Measurements from ENCODE around the gene SCAPER. TPM values are rescaled to one million over a fixed set of nuclear protein-coding genes. Genes with fewer than 3 reads are reported as not detected.
"Not testable (repeated sequence)": the region's sequence is repeated elsewhere in the genome, so short reads cannot be mapped to it uniquely, and the experiment has no call there.

The SCAPER gene
- total RNA-seq, 1 experiment from 2014 or later = 6.3 TPM

- H3K9ac ChIP-seq (ENCODE audit: low read length) = no peak overlapping the region
- no peaks in the 10 kb centered on the region for H3K79me2 ChIP-seq (ENCODE audit: low read length)
- no peaks in the 10 kb centered on the region for H3K9me2 ChIP-seq (replicated peaks; ENCODE audit: insufficient read depth, low read length)
- no peaks in the 10 kb centered on the region for H3K27me3 ChIP-seq (ENCODE audit: low read length)
- no peaks in the 10 kb centered on the region for H3K4me1 ChIP-seq (ENCODE audit: low read length)
- no peak overlapping the region for H3K4me2 ChIP-seq (ENCODE audit: low read depth, low read length, poor library complexity, severe bottlenecking)
- no peak overlapping the region for H2AFZ ChIP-seq (ENCODE audit: low read length)
- H3K27ac ChIP-seq (ENCODE audit: low read length) = no peak overlapping the region
- H3K36me3 ChIP-seq (ENCODE audit: insufficient read depth, low read length) = no peaks in the 10 kb centered on the region
- no peak for DNase-seq
- no peaks in the 10 kb centered on the region for H3K9me3 ChIP-seq (ENCODE audit: low read length)
- H3K4me3 ChIP-seq (ENCODE audit: low read length) = no peak overlapping the region
- H4K20me1 ChIP-seq (ENCODE audit: insufficient read depth, low read depth, low read length) = no peaks in the 10 kb centered on the region
Measured at GRCh38 chr15:76447728-76448441, 457.3 kb downstream of the SCAPER start.

DNA sequence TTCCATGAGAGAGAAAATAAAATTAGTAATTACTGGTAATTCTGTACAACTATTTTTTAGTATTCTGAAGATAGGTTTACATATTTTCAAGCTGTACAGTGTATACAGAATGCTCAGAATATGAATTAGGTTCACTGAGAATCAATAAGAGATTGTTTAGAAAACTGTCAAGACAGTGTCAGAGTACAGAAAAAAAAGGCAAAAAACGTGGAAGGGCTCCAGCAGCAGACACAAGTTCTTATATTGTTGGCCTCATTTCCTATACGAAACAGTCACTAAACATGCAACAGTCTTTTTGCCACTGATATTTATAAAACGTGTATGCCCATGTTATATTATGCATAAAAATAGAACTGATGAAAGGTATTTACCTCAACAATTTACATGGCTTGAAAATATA lies 464.7 kb downstream of the SCAPER start:
- Histone ChIP-seq H2AFZ (ENCODE audit: low read length) (no peak overlapping the region), H3K79me2 (ENCODE audit: low read length) (no peaks in the 10 kb centered on the region), H3K4me1 (ENCODE audit: low read length) (no peaks in the 10 kb centered on the region), H3K27ac (ENCODE audit: low read length) (no peak overlapping the region), H3K4me3 (ENCODE audit: low read length) (no peak overlapping the region), H3K9me3 (ENCODE audit: low read length) (no peaks in the 10 kb centered on the region), H4K20me1 (ENCODE audit: insufficient read depth, low read depth, low read length) (no peaks in the 10 kb centered on the region), H3K27me3 (ENCODE audit: low read length) (no peaks in the 10 kb centered on the region), H3K4me2 (ENCODE audit: low read depth, low read length, poor library complexity, severe bottlenecking) (no peak overlapping the region), H3K9me2 (replicated peaks; ENCODE audit: insufficient read depth, low read length) (no peaks in the 10 kb centered on the region), H3K9ac (ENCODE audit: low read length) (no peak overlapping the region), H3K36me3 (ENCODE audit: insufficient read depth, low read length) (no peaks in the 10 kb centered on the region)
- DNase-seq = no peak

DNA sequence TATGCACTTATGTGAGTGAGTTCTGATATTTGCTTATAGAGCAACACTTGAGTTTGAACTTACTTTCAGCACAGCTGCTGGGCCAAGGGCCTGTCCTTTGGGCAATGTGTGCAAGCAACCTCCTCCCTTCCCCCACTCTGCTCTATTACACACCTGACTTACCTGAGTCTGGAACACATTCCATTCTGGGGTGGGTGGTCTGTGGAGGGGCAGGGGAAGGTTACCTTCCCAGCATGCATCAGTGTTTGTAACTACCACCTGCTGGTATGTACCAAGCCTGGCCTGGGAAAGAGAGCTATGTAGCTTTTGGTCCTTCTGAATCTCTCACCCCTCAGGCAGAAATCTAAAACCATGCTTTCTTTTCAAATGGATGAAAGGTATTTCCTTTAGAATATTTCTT lies 465.6 kb downstream of the SCAPER start:
- H3K4me3 ChIP-seq (ENCODE audit: low read length) = no peak overlapping the region
- H3K27me3 ChIP-seq (ENCODE audit: low read length) = no peaks in the 10 kb centered on the region
- no peak overlapping the region for H3K27ac ChIP-seq (ENCODE audit: low read length)
- H3K36me3 ChIP-seq (ENCODE audit: insufficient read depth, low read length) = no peaks in the 10 kb centered on the region
- no peaks in the 10 kb centered on the region for H3K79me2 ChIP-seq (ENCODE audit: low read length)
- no peaks in the 10 kb centered on the region for H3K4me1 ChIP-seq (ENCODE audit: low read length)
- H3K4me2 ChIP-seq (ENCODE audit: low read depth, low read length, poor library complexity, severe bottlenecking) = no peak overlapping the region
- H4K20me1 ChIP-seq (ENCODE audit: insufficient read depth, low read depth, low read length) = no peaks in the 10 kb centered on the region
- H3K9me2 ChIP-seq (replicated peaks; ENCODE audit: insufficient read depth, low read length) = no peaks in the 10 kb centered on the region
- no peak overlapping the region for H3K9ac ChIP-seq (ENCODE audit: low read length)
- no peak for DNase-seq
- no peaks in the 10 kb centered on the region for H3K9me3 ChIP-seq (ENCODE audit: low read length)
- no peak overlapping the region for H2AFZ ChIP-seq (ENCODE audit: low read length)

DNA sequence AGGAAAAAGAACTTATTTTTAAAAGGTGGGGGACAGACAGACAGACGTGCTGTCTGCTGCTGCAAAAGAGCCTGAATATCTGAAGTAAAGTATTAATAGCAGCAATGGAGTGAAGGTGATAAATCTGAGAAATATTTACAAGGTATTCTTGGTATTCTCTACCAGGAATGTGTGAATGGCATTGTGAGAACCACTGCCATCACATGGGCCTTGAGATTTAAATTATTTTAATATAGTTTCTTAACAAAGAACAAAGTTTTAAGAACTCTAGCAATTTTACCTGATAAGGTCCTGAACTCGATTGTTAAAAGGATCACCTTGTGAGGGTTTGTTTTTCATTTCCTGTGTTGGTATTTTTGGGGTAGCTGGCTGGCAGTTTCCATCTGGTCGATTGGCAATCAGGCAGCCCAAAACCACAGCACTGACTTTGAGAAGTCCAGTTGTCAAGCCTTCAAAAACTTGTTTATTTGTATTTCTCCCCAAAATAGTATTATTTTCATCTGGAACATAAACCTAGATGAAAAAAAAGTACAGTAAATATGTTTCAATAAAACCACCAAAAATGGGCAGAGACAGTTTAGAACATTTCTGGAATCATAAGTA lies 471.2 kb downstream of the SCAPER start:
- DNase-seq = no peak
- Histone ChIP-seq H2AFZ (ENCODE audit: low read length) (no peak overlapping the region), H3K4me2 (ENCODE audit: low read depth, low read length, poor library complexity, severe bottlenecking) (no peak overlapping the region), H3K9me2 (replicated peaks; ENCODE audit: insufficient read depth, low read length) (no peaks in the 10 kb centered on the region), H3K79me2 (ENCODE audit: low read length) (no peaks in the 10 kb centered on the region), H3K27ac (ENCODE audit: low read length) (no peak overlapping the region), H3K4me3 (ENCODE audit: low read length) (no peak overlapping the region), H3K4me1 (ENCODE audit: low read length) (no peaks in the 10 kb centered on the region), H4K20me1 (ENCODE audit: insufficient read depth, low read depth, low read length) (no peaks in the 10 kb centered on the region), H3K9me3 (ENCODE audit: low read length) (no peaks in the 10 kb centered on the region), H3K27me3 (ENCODE audit: low read length) (no peaks in the 10 kb centered on the region), H3K9ac (ENCODE audit: low read length) (no peak overlapping the region), H3K36me3 (ENCODE audit: insufficient read depth, low read length) (no peaks in the 10 kb centered on the region)

DNA sequence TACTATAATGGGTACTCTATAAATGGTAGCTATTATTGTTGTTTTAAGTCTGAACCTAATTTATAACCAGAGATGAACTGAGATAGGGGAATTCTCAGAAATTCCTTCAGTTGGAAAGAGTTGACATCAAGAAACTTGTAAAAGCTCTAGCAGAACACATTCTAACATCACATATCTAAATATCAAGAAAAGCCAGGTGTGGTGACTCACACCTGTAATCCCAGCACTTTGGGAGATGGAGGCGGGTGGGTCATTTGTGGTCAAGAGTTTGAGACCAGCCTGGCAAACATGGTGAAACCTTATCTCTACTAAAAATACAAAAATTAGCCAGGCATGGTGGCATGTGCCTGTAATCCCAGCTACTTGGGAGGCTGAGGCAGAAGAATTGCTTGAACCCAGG lies 472.1 kb downstream of the SCAPER start:
- not testable (repeated sequence) for H2AFZ ChIP-seq (ENCODE audit: low read length); H3K9me3 ChIP-seq (ENCODE audit: low read length); H3K36me3 ChIP-seq (ENCODE audit: insufficient read depth, low read length); H3K9me2 ChIP-seq (replicated peaks; ENCODE audit: insufficient read depth, low read length); H3K27me3 ChIP-seq (ENCODE audit: low read length); H3K9ac ChIP-seq (ENCODE audit: low read length); H3K4me3 ChIP-seq (ENCODE audit: low read length); DNase-seq; H3K27ac ChIP-seq (ENCODE audit: low read length); H4K20me1 ChIP-seq (ENCODE audit: insufficient read depth, low read depth, low read length); H3K79me2 ChIP-seq (ENCODE audit: low read length); H3K4me1 ChIP-seq (ENCODE audit: low read length); H3K4me2 ChIP-seq (ENCODE audit: low read depth, low read length, poor library complexity, severe bottlenecking)

DNA sequence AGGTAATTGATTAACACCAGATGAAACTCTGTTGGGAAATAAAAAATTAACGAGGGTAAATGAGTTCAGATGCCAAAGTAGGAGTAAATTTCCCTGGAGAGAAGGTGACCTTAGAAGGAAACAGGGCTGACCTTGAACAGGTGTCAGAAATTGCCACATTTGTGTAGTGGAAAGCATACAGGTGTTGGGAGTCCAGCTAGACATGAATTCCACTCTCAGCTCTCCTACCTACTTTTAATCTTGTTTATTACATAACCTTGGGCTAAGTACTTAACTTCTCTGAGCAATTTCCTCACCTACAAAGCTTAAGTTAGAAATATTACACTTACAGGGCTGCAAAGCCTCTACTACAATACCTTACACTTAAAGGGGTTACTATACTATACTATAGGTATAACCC lies 472.5 kb downstream of the SCAPER start:
- Histone ChIP-seq H3K79me2 (ENCODE audit: low read length) (no peaks in the 10 kb centered on the region), H4K20me1 (ENCODE audit: insufficient read depth, low read depth, low read length) (no peaks in the 10 kb centered on the region), H3K36me3 (ENCODE audit: insufficient read depth, low read length) (no peaks in the 10 kb centered on the region), H3K4me3 (ENCODE audit: low read length) (no peak overlapping the region), H3K9me3 (ENCODE audit: low read length) (no peaks in the 10 kb centered on the region), H3K27me3 (ENCODE audit: low read length) (no peaks in the 10 kb centered on the region), H3K27ac (ENCODE audit: low read length) (no peak overlapping the region), H3K9ac (ENCODE audit: low read length) (no peak overlapping the region), H3K4me2 (ENCODE audit: low read depth, low read length, poor library complexity, severe bottlenecking) (no peak overlapping the region), H3K9me2 (replicated peaks; ENCODE audit: insufficient read depth, low read length) (no peaks in the 10 kb centered on the region), H3K4me1 (ENCODE audit: low read length) (no peaks in the 10 kb centered on the region), H2AFZ (ENCODE audit: low read length) (no peak overlapping the region)
- DNase-seq = no peak

DNA sequence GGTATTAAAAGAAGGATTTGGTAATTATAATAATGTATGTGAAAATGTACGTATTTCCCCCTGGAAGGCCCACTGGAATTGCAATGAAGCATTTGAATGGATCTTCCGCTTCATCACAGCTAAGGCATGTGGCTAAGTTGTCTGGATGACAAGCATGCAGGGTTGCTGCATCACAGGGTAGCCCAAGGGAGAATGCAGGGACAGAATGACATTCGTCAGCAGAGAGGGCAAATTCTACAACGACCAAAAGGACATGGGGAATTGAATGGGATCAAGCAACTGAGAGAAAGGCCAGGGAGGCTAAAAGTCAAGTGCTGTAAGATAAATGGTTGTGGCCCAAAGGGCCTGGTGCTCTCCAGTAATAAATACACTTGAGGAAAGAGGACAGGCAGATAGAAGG lies 473.2 kb downstream of the SCAPER start:
- no peaks in the 10 kb centered on the region for H3K4me1 ChIP-seq (ENCODE audit: low read length)
- H3K4me2 ChIP-seq (ENCODE audit: low read depth, low read length, poor library complexity, severe bottlenecking) = no peak overlapping the region
- no peak overlapping the region for H3K27ac ChIP-seq (ENCODE audit: low read length)
- no peaks in the 10 kb centered on the region for H3K36me3 ChIP-seq (ENCODE audit: insufficient read depth, low read length)
- no peak overlapping the region for H3K4me3 ChIP-seq (ENCODE audit: low read length)
- H3K9me3 ChIP-seq (ENCODE audit: low read length) = no peaks in the 10 kb centered on the region
- no peaks in the 10 kb centered on the region for H4K20me1 ChIP-seq (ENCODE audit: insufficient read depth, low read depth, low read length)
- no peaks in the 10 kb centered on the region for H3K9me2 ChIP-seq (replicated peaks; ENCODE audit: insufficient read depth, low read length)
- no peak overlapping the region for H3K9ac ChIP-seq (ENCODE audit: low read length)
- H3K27me3 ChIP-seq (ENCODE audit: low read length) = no peaks in the 10 kb centered on the region
- no peak overlapping the region for H2AFZ ChIP-seq (ENCODE audit: low read length)
- no peaks in the 10 kb centered on the region for H3K79me2 ChIP-seq (ENCODE audit: low read length)
- DNase-seq = no peak

GRCh38 chr15:76430711-76431110 lies 474.4 kb downstream of the SCAPER start:
- DNase-seq = not testable (repeated sequence)

More at GRCh38 chr15:76430711-76431110, 474.4 kb downstream of the SCAPER start:
- not testable (repeated sequence) for H3K4me3 ChIP-seq (ENCODE audit: low read length); H3K27ac ChIP-seq (ENCODE audit: low read length); H3K9me2 ChIP-seq (replicated peaks; ENCODE audit: insufficient read depth, low read length); H3K4me1 ChIP-seq (ENCODE audit: low read length); H3K4me2 ChIP-seq (ENCODE audit: low read depth, low read length, poor library complexity, severe bottlenecking); H3K79me2 ChIP-seq (ENCODE audit: low read length); H2AFZ ChIP-seq (ENCODE audit: low read length); H3K27me3 ChIP-seq (ENCODE audit: low read length); H3K9me3 ChIP-seq (ENCODE audit: low read length); H4K20me1 ChIP-seq (ENCODE audit: insufficient read depth, low read depth, low read length); H3K36me3 ChIP-seq (ENCODE audit: insufficient read depth, low read length); H3K9ac ChIP-seq (ENCODE audit: low read length)
